ENCODE data around the gene TIMP2. TPM values are rescaled to one million over a fixed set of nuclear protein-coding genes. Genes with fewer than 3 reads are reported as not detected.

TIMP2 gene
- total and polyA plus RNA-seq, 2 of the 13 experiments (the other 11 are each of a cell fraction or from before 2014, with no cell fraction given) = 3.8 to 8.5 TPM

DNA sequence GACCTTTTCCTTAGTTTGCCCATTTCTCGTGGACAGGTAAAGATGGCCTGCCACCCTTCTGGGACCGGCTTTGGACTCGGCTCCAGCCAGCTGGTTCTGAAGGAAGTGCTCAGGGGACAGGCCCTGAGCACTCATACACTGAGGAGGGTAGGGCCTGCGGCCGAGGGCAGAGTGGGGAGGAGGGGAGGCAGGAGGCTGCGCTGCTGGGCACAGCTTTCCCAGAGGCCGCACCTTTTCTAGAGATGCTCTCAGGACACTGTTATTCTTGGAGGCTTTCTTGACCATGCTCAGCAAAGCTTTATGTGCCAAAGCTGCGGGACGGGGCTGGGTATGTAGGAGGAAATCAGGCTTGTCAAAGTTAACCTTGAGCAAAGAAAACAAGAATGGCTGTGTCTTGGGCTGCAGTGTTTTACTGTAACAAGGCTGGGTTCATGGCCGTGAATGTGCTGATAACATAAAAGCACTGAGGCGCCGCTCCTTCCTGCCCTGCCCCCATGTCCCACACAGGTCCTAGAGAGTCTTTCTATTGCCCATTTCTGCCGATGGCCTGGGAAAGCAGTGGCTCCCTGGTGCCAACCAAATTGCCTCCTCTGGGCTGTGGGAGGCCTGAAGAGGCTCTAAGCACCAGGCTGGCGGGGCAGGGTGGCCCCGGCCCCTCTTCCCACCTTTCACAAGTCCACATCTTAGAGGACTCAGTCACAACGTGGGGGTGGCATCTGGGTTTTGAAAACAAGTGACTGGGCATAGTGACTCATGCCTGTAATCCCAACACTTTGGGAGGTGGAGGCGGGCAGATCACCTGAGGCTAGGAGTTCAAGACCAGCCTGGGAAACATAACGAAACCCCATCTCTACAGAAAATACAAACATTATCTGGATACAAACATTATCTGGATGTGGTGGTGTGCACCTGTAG, 22.3 kb upstream of the TIMP2 start (continued):
- TF ChIP-seq ZNF607 (CRISPR knock-in tag; IDR thresholded peaks at IDR 0.05; ENCODE audit: borderline replicate concordance) (no peak), MAFK (conservative IDR thresholded peaks at IDR 0.05 in 1 of 2, IDR thresholded peaks at IDR 0.05 in 1 of 2; ENCODE audit: low read length in 2 of 2) (no peak), ETV6 (CRISPR knock-in tag; conservative IDR thresholded peaks at IDR 0.05) (no peak), ZNF572 (CRISPR knock-in tag; IDR thresholded peaks at IDR 0.05) (no peak), KDM5B (CRISPR knock-in tag; IDR thresholded peaks at IDR 0.05; ENCODE audit: borderline replicate concordance) (no peak), GATAD1 (CRISPR knock-in tag; IDR thresholded peaks at IDR 0.05) (no peak), ZNF180 (CRISPR knock-in tag; IDR thresholded peaks at IDR 0.05; ENCODE audit: borderline replicate concordance, low read depth) (no peak), SAP130 (CRISPR knock-in tag; IDR thresholded peaks at IDR 0.05; ENCODE audit: low read depth) (peak; percentile 66), MBNL3 (CRISPR knock-in tag; conservative IDR thresholded peaks at IDR 0.05) (no peak), ZNF331 (CRISPR knock-in tag; IDR thresholded peaks at IDR 0.05) (no peak), XBP1 (CRISPR knock-in tag; IDR thresholded peaks at IDR 0.05) (no peak), ZNF34 (CRISPR knock-in tag; IDR thresholded peaks at IDR 0.05; ENCODE audit: borderline replicate concordance) (no peak), ZNF740 (CRISPR knock-in tag; IDR thresholded peaks at IDR 0.05) (no peak), PATZ1 (CRISPR knock-in tag; IDR thresholded peaks at IDR 0.05) (peak; percentile 54; the same call in 1 of the 2 replicates), ZBTB8A (CRISPR knock-in tag; IDR thresholded peaks at IDR 0.05; ENCODE audit: borderline replicate concordance, low read depth) (no peak)
- TF ChIP-seq, protein P1, sequence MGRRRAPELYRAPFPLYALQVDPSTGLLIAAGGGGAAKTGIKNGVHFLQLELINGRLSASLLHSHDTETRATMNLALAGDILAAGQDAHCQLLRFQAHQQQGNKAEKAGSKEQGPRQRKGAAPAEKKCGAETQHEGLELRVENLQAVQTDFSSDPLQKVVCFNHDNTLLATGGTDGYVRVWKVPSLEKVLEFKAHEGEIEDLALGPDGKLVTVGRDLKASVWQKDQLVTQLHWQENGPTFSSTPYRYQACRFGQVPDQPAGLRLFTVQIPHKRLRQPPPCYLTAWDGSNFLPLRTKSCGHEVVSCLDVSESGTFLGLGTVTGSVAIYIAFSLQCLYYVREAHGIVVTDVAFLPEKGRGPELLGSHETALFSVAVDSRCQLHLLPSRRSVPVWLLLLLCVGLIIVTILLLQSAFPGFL (CRISPR knock-in tag; IDR thresholded peaks at IDR 0.05) = no peak
- TF ChIP-seq, protein P2, sequence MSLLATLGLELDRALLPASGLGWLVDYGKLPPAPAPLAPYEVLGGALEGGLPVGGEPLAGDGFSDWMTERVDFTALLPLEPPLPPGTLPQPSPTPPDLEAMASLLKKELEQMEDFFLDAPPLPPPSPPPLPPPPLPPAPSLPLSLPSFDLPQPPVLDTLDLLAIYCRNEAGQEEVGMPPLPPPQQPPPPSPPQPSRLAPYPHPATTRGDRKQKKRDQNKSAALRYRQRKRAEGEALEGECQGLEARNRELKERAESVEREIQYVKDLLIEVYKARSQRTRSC (CRISPR knock-in tag; IDR thresholded peaks at IDR 0.05; ENCODE audit: low read depth) = no peak
- TF ChIP-seq, protein P3, sequence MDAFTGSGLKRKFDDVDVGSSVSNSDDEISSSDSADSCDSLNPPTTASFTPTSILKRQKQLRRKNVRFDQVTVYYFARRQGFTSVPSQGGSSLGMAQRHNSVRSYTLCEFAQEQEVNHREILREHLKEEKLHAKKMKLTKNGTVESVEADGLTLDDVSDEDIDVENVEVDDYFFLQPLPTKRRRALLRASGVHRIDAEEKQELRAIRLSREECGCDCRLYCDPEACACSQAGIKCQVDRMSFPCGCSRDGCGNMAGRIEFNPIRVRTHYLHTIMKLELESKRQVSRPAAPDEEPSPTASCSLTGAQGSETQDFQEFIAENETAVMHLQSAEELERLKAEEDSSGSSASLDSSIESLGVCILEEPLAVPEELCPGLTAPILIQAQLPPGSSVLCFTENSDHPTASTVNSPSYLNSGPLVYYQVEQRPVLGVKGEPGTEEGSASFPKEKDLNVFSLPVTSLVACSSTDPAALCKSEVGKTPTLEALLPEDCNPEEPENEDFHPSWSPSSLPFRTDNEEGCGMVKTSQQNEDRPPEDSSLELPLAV (CRISPR knock-in tag; conservative IDR thresholded peaks at IDR 0.05; ENCODE audit: low read depth) = no peak
- TF ChIP-seq, protein P4, sequence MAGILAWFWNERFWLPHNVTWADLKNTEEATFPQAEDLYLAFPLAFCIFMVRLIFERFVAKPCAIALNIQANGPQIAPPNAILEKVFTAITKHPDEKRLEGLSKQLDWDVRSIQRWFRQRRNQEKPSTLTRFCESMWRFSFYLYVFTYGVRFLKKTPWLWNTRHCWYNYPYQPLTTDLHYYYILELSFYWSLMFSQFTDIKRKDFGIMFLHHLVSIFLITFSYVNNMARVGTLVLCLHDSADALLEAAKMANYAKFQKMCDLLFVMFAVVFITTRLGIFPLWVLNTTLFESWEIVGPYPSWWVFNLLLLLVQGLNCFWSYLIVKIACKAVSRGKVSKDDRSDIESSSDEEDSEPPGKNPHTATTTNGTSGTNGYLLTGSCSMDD (CRISPR knock-in tag; IDR thresholded peaks at IDR 0.05) = no peak
- TF ChIP-seq, protein P5, sequence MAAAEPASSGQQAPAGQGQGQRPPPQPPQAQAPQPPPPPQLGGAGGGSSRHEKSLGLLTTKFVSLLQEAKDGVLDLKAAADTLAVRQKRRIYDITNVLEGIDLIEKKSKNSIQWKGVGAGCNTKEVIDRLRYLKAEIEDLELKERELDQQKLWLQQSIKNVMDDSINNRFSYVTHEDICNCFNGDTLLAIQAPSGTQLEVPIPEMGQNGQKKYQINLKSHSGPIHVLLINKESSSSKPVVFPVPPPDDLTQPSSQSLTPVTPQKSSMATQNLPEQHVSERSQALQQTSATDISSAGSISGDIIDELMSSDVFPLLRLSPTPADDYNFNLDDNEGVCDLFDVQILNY (CRISPR knock-in tag; conservative IDR thresholded peaks at IDR 0.05) = no peak
